HG03521 (cell line): Measurements from ENCODE around the gene PRPSAP2.

Experiments
- ATAC-seq: cut with Tn5 transposase; IDR thresholded peaks from one replicate; pipeline ENCODE4 v1.9.1; 2021; ENCODE audit warnings: mild to moderate bottlenecking, moderate library complexity; ENCODE audit not compliant: unreplicated experiment

PRPSAP2 gene

GRCh38 chr17:18977646-18978045 is 119.7 kb downstream of the PRPSAP2 start:
- no peak for ATAC-seq

- ATAC-seq = no peak
Observed at GRCh38 chr17:18978050-18978449, 120.1 kb downstream of the PRPSAP2 start.

- ATAC-seq = no peak
Observed at GRCh38 chr17:18978655-18979054, 120.7 kb downstream of the PRPSAP2 start.
